GM23248 (cell line): ENCODE results near the gene IL2RA.

Experiments used
- EZH2 ChIP-seq: fragments of 200-600 bp; sonication (generic); IDR thresholded peaks from 2 replicates; pipeline ENCODE4 v1.6.1; 2018; ENCODE audit warnings: antibody characterized with exemption, mild to moderate bottlenecking; ENCODE audit not compliant: insufficient read depth, poor library complexity, severe bottlenecking
- EZH2phosphoT487 ChIP-seq: fragments of 200-600 bp; sonication (generic); IDR thresholded peaks from 2 replicates; pipeline ENCODE4 v1.6.1; 2018; ENCODE audit warnings: antibody characterized with exemption, moderate library complexity, mild to moderate bottlenecking, low read depth; ENCODE audit not compliant: insufficient read depth

DNA sequence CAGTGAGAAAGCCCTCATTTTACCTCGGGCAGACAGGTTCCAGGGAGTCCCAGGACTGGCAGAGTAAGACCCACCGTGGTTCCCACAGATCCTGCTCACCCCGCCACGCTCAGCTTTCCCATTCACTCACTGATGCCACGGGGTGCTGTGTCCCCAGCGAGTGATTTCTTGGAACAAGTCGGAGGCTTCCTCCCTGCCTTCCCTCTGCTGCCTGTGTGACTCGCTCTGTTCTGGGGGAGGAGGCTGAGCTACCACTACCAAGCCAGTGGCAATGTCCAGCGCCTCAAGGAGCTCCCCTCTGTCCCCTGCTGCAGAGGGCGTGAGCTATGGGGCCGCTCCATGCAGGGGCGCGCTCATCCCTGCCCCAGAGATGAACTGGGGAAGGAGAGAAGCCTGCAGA lies 97.4 kb downstream of the IL2RA start:
- no peak for TF ChIP-seq EZH2
- TF ChIP-seq EZH2phosphoT487: no peak
